Caco-2 (cell line): ENCODE results near the gene ZNF638. TPM values are rescaled to one million over a fixed set of nuclear protein-coding genes. Genes with fewer than 3 reads are reported as not detected.

ENCODE experiments used
- BruUV-seq: library from RNA; stranded (reverse); fragments of 400-500 nt; replicated peaks from 2 replicates; lab custom pipeline; 2021; lab: Mats Ljungman, UMichigan
- CTCF ChIA-PET: fragments of 300-600 bp; sonication (Branson Sonifier 250); formaldehyde crosslinking; loops from one replicate; lab custom pipeline; 2022; ENCODE audit warnings: antibody characterized with exemption; lab: Charles Lee
- POLR2A ChIA-PET: fragments of 300-600 bp; sonication (Branson Sonifier 250); formaldehyde crosslinking; loops from one replicate; lab custom pipeline; 2022; ENCODE audit warnings: antibody characterized with exemption; lab: Charles Lee
- DNase-seq, 2 experiments: peaks; one replicate each; pipeline versions ENCODE4 v3.0.0 to v3.0.0-alpha.2; 2020 to 2022
- H3K27me3 ChIP-seq: replicated peaks from 2 replicates; pipeline ENCODE4 v1.6.0; 2011; ENCODE audit warnings: low read length; ENCODE audit not compliant: control insufficient read depth, insufficient read depth
- H3K36me3 ChIP-seq: 2 replicates; pipeline ENCODE4 v1.5.1; 2011; ENCODE audit warnings: low read length; ENCODE audit not compliant: control insufficient read depth, insufficient read depth
- H3K4me1 ChIP-seq: fragments of 250-450 bp; sonication (Bioruptor Pico); 2 replicates; pipeline ENCODE4 v1.5.1; 2020; ENCODE audit warnings: mild to moderate bottlenecking
- H3K4me3 ChIP-seq: 2 replicates; pipeline ENCODE4 v1.5.1; 2011; ENCODE audit warnings: low read depth, mild to moderate bottlenecking, control low read depth, low read length
- H3K9me3 ChIP-seq: fragments of 250-450 bp; sonication (Bioruptor Pico); 2 replicates; pipeline ENCODE4 v1.5.1; 2020; ENCODE audit warnings: mild to moderate bottlenecking, moderate library complexity
- H3K27ac Mint-ChIP-seq: one replicate; pipeline ENCODE4 v1.8.0; 2022; ENCODE audit warnings: mixed read lengths; ENCODE audit not compliant: unreplicated experiment
- H3K27me3 Mint-ChIP-seq: one replicate; pipeline ENCODE4 v1.8.0; 2022; ENCODE audit warnings: mixed read lengths; ENCODE audit not compliant: insufficient read depth, unreplicated experiment
- H3K36me3 Mint-ChIP-seq: one replicate; pipeline ENCODE4 v1.8.0; 2022; ENCODE audit warnings: mild to moderate bottlenecking, mixed read lengths; ENCODE audit not compliant: insufficient read depth, unreplicated experiment
- H3K4me1 Mint-ChIP-seq: one replicate; pipeline ENCODE4 v1.8.0; 2022; ENCODE audit warnings: low read depth, mixed read lengths; ENCODE audit not compliant: unreplicated experiment
- H3K4me3 Mint-ChIP-seq: one replicate; pipeline ENCODE4 v1.8.0; 2022; ENCODE audit warnings: mild to moderate bottlenecking, moderate library complexity, mixed read lengths; ENCODE audit not compliant: unreplicated experiment
- H3K9me3 Mint-ChIP-seq: one replicate; pipeline ENCODE4 v1.8.0; 2022; ENCODE audit warnings: mixed read lengths; ENCODE audit not compliant: unreplicated experiment
- intact Hi-C: fragments of 100-400 bp; cut with micrococcal nuclease; formaldehyde crosslinking; loops from one replicate; pipeline ENCODE4 v1.10.0; 2022; ENCODE audit not compliant: unreplicated experiment
- total RNA-seq: library from RNA; stranded (reverse); gene quantifications from 2 replicates; pipeline ENCODE4 v1.2.3, GENCODE V29; 2022
- TF ChIP-seq, protein P1 (sequence below), 2 experiments: fragments of 200-600 bp in 1 of 2; IDR thresholded peaks; 1 replicate in 1 of 2; 2 replicates in 1 of 2; pipeline versions ENCODE4 v1.5.1 to v1.8.0; 2011 to 2022; ENCODE audit warnings: antibody characterized with exemption in 1 of 2, control low read depth in 1 of 2, inconsistent platforms in 1 of 2, low read depth in 1 of 2, low read length in 1 of 2, mild to moderate bottlenecking in 1 of 2, moderate library complexity in 1 of 2; ENCODE audit not compliant: insufficient read depth in 1 of 2, severe bottlenecking in 1 of 2, unreplicated experiment in 1 of 2

The ZNF638 gene
- total RNA-seq, 1 experiment from 2014 or later = 133 TPM

DNA sequence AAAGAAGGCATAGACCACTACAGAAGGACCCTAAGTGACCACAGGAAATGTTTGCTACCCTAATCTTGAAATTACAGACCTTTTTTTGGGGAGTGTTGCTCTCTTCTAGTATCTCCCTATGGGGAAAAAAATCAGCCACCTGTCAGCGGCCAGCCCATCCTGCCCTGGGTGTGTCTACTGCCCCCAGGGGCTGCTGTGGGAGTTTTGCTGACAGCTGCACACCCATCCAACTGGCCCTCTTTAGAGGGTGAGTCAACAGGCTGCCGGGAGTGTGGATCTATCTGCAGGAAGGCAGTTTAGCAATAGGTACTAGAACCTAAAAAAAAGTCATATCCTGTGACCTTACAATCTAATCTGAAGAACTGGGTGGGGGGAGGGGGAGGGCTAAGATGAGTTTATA is 121.0 kb downstream of the ZNF638 start:
- Mint-ChIP-seq H3K4me3 (peak overlapping the region; percentile 26), H3K9me3 (no peaks in the 10 kb centered on the region), H3K36me3 (no peaks in the 10 kb centered on the region), H3K4me1 (peaks cover 23% of the 10 kb centered on the region), H3K27ac (no peak overlapping the region), H3K27me3 (no peaks in the 10 kb centered on the region)
- TF ChIP-seq, protein P1, sequence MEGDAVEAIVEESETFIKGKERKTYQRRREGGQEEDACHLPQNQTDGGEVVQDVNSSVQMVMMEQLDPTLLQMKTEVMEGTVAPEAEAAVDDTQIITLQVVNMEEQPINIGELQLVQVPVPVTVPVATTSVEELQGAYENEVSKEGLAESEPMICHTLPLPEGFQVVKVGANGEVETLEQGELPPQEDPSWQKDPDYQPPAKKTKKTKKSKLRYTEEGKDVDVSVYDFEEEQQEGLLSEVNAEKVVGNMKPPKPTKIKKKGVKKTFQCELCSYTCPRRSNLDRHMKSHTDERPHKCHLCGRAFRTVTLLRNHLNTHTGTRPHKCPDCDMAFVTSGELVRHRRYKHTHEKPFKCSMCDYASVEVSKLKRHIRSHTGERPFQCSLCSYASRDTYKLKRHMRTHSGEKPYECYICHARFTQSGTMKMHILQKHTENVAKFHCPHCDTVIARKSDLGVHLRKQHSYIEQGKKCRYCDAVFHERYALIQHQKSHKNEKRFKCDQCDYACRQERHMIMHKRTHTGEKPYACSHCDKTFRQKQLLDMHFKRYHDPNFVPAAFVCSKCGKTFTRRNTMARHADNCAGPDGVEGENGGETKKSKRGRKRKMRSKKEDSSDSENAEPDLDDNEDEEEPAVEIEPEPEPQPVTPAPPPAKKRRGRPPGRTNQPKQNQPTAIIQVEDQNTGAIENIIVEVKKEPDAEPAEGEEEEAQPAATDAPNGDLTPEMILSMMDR (IDR thresholded peaks at IDR 0.05; ENCODE audit: insufficient read depth in 1 of 2, low read depth in 1 of 2, low read length in 1 of 2, severe bottlenecking in 1 of 2, unreplicated experiment in 1 of 2) = peak; percentile 37 to 51
- no peaks in the 10 kb centered on the region for H3K36me3 ChIP-seq
- CTCF ChIA-PET = interaction anchor here (0.5 to 1.3 kb wide), 5 partner anchors 9 to 121 kb away, joined by 3 to 6 read pairs (median 3); partner anchors contain the start of gene ZNF638
- H3K4me3 ChIP-seq = no peak overlapping the region
- H3K4me1 ChIP-seq = peaks cover 18% of the 10 kb centered on the region
- DNase-seq = peak; percentile 70 to 81
- BruUV-seq = no TSS peak
- no peaks in the 10 kb centered on the region for H3K9me3 ChIP-seq
- POLR2A ChIA-PET = interaction anchor here (0.6 kb wide), 1 partner anchor 1383 kb away, joined by 12 read pairs; no protein-coding TSS in a partner anchor
- intact Hi-C loops = loop anchor here (2.0 kb wide), 1 partner anchor 58 kb away; no protein-coding TSS in a partner anchor
- no peaks in the 10 kb centered on the region for H3K27me3 ChIP-seq

DNA sequence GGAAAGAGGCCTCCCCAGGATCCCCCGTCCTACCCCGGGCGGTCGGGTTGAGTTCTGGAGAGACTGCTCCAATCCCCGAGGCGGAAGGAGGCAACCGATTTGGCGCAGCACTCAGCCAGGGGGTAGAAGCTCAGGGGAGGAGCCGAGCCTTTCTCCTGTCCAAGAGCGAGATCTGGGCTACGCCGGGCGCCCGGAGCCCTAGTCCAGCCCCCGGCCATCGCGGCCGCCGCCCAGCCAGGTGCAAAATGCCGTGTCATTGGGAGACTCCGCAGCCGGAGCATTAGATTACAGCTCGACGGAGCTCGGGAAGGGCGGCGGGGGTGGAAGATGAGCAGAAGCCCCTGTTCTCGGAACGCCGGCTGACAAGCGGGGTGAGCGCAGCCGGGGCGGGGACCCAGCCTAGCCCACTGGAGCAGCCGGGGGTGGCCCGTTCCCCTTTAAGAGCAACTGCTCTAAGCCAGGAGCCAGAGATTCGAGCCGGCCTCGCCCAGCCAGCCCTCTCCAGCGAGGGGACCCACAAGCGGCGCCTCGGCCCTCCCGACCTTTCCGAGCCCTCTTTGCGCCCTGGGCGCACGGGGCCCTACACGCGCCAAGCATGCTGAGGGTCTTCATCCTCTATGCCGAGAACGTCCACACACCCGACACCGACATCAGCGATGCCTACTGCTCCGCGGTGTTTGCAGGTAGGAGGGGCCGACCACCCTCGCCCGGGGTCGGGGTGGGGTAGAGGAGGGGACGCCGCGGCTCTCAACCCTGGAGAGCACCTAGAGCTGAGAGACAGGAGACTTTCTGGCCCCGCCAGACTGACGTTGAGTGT is 122.0 kb downstream of the ZNF638 start, which contains the start of gene DYSF:
Gene DYSF, plus strand, starts transcription at position 158 of the 817 bp plus-strand sequence.
- TF ChIP-seq, protein P1 (IDR thresholded peaks at IDR 0.05; ENCODE audit: insufficient read depth in 1 of 2, low read depth in 1 of 2, low read length in 1 of 2, severe bottlenecking in 1 of 2, unreplicated experiment in 1 of 2) = no peak
- H3K4me1 Mint-ChIP-seq = peaks cover 23% of the 10 kb centered on the region
- no peaks in the 10 kb centered on the region for H3K27me3 Mint-ChIP-seq
- no peak within 1 kb of the TSS for H3K27ac Mint-ChIP-seq
- no peaks in the 10 kb centered on the region for H3K9me3 Mint-ChIP-seq
- peaks cover 18% of the 10 kb centered on the region for H3K4me1 ChIP-seq
- no peaks in the 10 kb centered on the region for H3K36me3 ChIP-seq
- H3K36me3 Mint-ChIP-seq = no peaks in the 10 kb centered on the region
- intact Hi-C loops = loop anchor here (2.0 kb wide), 1 partner anchor 57 kb away; no protein-coding TSS in a partner anchor
- DNase-seq = peak; percentile 59 to 67
- POLR2A ChIA-PET = no interaction called here
- H3K9me3 ChIP-seq = no peaks in the 10 kb centered on the region
- peak within 1 kb of the TSS; percentile 65 for H3K4me3 Mint-ChIP-seq
- H3K4me3 ChIP-seq = peak within 1 kb of the TSS; percentile 41
- H3K27me3 ChIP-seq = no peaks in the 10 kb centered on the region
- BruUV-seq = no TSS peak
- CTCF ChIA-PET = interaction anchor here (1.1 to 1.7 kb wide), 5 partner anchors 46 to 154 kb away, joined by 3 to 6 read pairs (median 4); partner anchors contain the start of gene ZNF638

DNA sequence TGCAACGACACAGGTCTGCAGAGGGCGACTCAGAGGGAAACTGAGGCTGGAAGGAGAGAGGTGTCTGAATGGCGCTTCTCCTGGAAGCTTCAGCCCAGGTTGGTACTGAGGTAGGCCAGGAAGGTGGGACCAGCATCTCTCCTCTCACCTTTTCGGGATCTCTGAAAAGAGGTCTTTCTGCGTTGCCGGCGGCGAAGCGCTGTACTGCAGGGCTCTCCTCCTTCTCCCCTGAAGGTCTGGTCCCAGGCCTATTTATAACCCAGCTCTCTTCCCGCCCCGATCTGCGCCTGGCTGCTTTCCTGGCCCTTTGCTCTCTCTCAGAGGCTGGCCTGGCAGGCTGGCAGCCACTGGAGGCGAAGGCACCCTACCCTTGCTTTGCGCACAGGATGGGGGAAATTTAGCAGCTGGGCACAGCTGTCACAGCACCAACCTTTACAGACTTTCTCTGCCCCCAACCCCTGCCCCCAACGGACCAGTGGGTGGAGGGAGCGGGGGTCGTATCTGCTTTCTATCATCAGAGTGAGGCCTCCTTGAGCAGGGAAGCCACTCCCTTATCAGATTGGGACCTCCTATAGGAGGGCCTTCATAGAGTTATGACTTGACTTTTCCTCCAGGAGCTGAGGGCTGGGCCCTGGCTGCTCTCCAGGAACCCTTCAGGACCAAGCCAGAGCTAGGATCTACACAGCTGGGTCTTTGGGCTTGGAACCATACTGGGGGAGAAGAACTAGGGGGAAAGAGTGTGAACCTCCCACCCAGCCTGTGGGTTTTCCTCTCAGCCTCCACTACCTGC is 122.8 kb downstream of the ZNF638 start:
- no peaks in the 10 kb centered on the region for H3K9me3 ChIP-seq
- TF ChIP-seq, protein P1 (IDR thresholded peaks at IDR 0.05; ENCODE audit: insufficient read depth in 1 of 2, low read depth in 1 of 2, low read length in 1 of 2, severe bottlenecking in 1 of 2, unreplicated experiment in 1 of 2) = no peak
- no TSS peak for BruUV-seq
- H3K9me3 Mint-ChIP-seq = no peaks in the 10 kb centered on the region
- H3K4me1 ChIP-seq = peaks cover 18% of the 10 kb centered on the region
- intact Hi-C loops = no loop called here
- no peaks in the 10 kb centered on the region for H3K27me3 ChIP-seq
- H3K27ac Mint-ChIP-seq = no peak overlapping the region
- no peaks in the 10 kb centered on the region for H3K36me3 Mint-ChIP-seq
- peak overlapping the region; percentile 65 for H3K4me3 Mint-ChIP-seq
- CTCF ChIA-PET = interaction anchor here (0.6 to 1.7 kb wide), 3 partner anchors 59 to 155 kb away, joined by 3 to 4 read pairs (median 4); no protein-coding TSS in a partner anchor
- no peaks in the 10 kb centered on the region for H3K27me3 Mint-ChIP-seq
- POLR2A ChIA-PET = no interaction called here
- no peaks in the 10 kb centered on the region for H3K36me3 ChIP-seq
- DNase-seq = no peak
- H3K4me3 ChIP-seq = peak overlapping the region; percentile 41
- H3K4me1 Mint-ChIP-seq = peaks cover 23% of the 10 kb centered on the region
